DOHH2 (cell line): ENCODE results near the gene ABI2.

Experiments used
- H3F3A ChIP-seq: fragments of 200-600 bp; sonication (generic), shearing (Covaris generic); 2 replicates; pipeline ENCODE4 v1.6.0; 2016; ENCODE audit warnings: antibody characterized with exemption, mild to moderate bottlenecking; ENCODE audit not compliant: control insufficient read depth, insufficient read depth
- H3K27ac ChIP-seq: fragments of 200-600 bp; sonication (generic); 2 replicates; pipeline ENCODE4 v1.5.1; 2014; ENCODE audit warnings: low read depth, mild to moderate bottlenecking, low read length, moderate library complexity
- H3K27me3 ChIP-seq: fragments of 200-600 bp; sonication (generic); 2 replicates; pipeline ENCODE4 v1.6.1; 2014; ENCODE audit warnings: mild to moderate bottlenecking, low read length, mixed read lengths; ENCODE audit not compliant: control insufficient read depth
- H3K36me3 ChIP-seq: fragments of 200-600 bp; sonication (generic); 2 replicates; pipeline ENCODE4 v1.6.1; 2014; ENCODE audit warnings: mild to moderate bottlenecking, low read length, moderate library complexity, mixed read lengths; ENCODE audit not compliant: control insufficient read depth
- H3K4me1 ChIP-seq: fragments of 200-600 bp; sonication (generic); 2 replicates; pipeline ENCODE4 v1.6.1; 2014; ENCODE audit warnings: mild to moderate bottlenecking, low read length, mixed read lengths; ENCODE audit not compliant: control insufficient read depth
- H3K4me2 ChIP-seq: fragments of 200-600 bp; sonication (generic); 2 replicates; pipeline ENCODE4 v1.6.0; 2014; ENCODE audit warnings: mild to moderate bottlenecking, low read length, moderate library complexity
- H3K4me3 ChIP-seq: fragments of 200-600 bp; sonication (generic); 2 replicates; pipeline ENCODE4 v1.5.1; 2014; ENCODE audit warnings: mild to moderate bottlenecking, low read length, mixed read lengths
- H3K79me2 ChIP-seq: fragments of 200-600 bp; sonication (generic); 2 replicates; pipeline ENCODE4 v1.6.1; 2014; ENCODE audit warnings: mild to moderate bottlenecking, low read length, mixed read lengths; ENCODE audit not compliant: control insufficient read depth
- H3K9me2 ChIP-seq: fragments of 200-600 bp; sonication (generic); replicated peaks from 2 replicates; pipeline ENCODE4 v1.6.1; 2014; ENCODE audit warnings: mild to moderate bottlenecking, low read length, mixed read lengths; ENCODE audit not compliant: control insufficient read depth
- H3K9me3 ChIP-seq: fragments of 200-600 bp; sonication (generic); 2 replicates; pipeline ENCODE4 v1.6.1; 2014; ENCODE audit warnings: antibody characterized with exemption, low read length, mixed read lengths; ENCODE audit not compliant: control insufficient read depth, insufficient read depth
- H4K20me1 ChIP-seq: fragments of 200-600 bp; sonication (generic); 2 replicates; pipeline ENCODE4 v1.6.0; 2014; ENCODE audit warnings: low read depth, mild to moderate bottlenecking, antibody characterized with exemption, low read length, moderate library complexity; ENCODE audit not compliant: control insufficient read depth, insufficient read depth
- CTCF ChIP-seq: fragments of 200-600 bp; sonication (generic); IDR thresholded peaks from one replicate; pipeline ENCODE4 v1.5.1; 2014; ENCODE audit warnings: antibody characterized with exemption, mild to moderate bottlenecking, low read depth, low read length; ENCODE audit not compliant: poor library complexity, severe bottlenecking
- EZH2phosphoT487 ChIP-seq: fragments of 200-600 bp; sonication (generic); IDR thresholded peaks from 2 replicates; pipeline ENCODE4 v1.6.1; 2017; ENCODE audit warnings: borderline replicate concordance, mild to moderate bottlenecking, antibody characterized with exemption, low read length, moderate library complexity, mixed read lengths

ABI2 gene

DNA sequence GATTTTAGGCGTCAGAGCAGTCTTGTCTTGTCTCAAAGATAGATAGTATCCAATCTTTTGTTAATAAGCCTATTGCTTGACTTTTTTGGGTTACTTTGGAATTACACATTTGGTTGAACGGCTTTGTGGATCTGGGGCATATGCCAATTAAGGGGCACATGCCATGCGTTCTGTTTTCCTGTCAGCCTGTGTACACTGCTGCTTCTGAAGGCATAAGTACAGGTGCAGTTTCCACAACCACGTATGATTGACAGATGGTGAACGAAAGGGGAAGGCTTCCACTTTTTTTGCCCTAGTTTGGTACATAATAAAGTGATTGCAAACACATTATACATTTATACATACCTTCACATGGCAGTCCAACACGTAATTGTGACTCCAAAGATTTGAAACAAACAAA is 104.6 kb downstream of the ABI2 start:
- Histone ChIP-seq H3K4me1 (no peaks in the 10 kb centered on the region), H3K36me3 (peaks cover 5% of the 10 kb centered on the region), H3K9me2 (no peaks in the 10 kb centered on the region), H3K27ac (no peak overlapping the region), H3K79me2 (no peaks in the 10 kb centered on the region), H3K9me3 (no peaks in the 10 kb centered on the region), H4K20me1 (no peaks in the 10 kb centered on the region), H3K4me2 (no peak overlapping the region), H3K27me3 (no peaks in the 10 kb centered on the region), H3F3A (no peaks in the 10 kb centered on the region), H3K4me3 (no peak overlapping the region)
- no peak for TF ChIP-seq EZH2phosphoT487
- TF ChIP-seq CTCF, result no peak

DNA sequence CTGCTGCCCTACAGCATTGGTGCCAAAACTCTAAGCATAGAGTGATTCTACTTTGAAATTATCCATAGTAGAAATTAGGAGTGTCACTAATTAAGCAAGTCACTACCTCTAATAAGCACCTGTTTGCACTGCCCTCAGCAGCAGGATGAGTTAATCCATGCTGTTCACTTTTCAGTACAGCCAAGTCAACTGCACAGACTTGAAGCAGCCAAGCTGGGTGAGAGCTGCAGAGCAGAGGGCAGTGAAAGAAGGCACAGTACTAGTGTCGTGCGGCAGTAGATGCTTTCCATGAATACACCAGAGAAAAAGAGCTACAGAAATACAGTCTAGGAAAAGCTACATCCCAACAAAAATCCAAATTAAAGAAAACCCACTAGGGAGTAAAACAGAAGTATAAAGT is 108.3 kb downstream of the ABI2 start:
- no peaks in the 10 kb centered on the region for H3K4me1 ChIP-seq
- H3K79me2 ChIP-seq, result no peaks in the 10 kb centered on the region
- no peak overlapping the region for H3K4me2 ChIP-seq
- no peaks in the 10 kb centered on the region for H3K9me3 ChIP-seq
- H3F3A ChIP-seq, result no peaks in the 10 kb centered on the region
- 0 out of 2 replicates have a peak, but pooled peaks cover 5% of the 10 kb centered on the region for H4K20me1 ChIP-seq
- no peaks in the 10 kb centered on the region for H3K27me3 ChIP-seq
- no peak overlapping the region for H3K27ac ChIP-seq
- no peaks in the 10 kb centered on the region for H3K9me2 ChIP-seq
- no peaks in the 10 kb centered on the region for H3K36me3 ChIP-seq
- no peak for TF ChIP-seq EZH2phosphoT487
- TF ChIP-seq CTCF, result no peak
- no peak overlapping the region for H3K4me3 ChIP-seq

- no peak overlapping the region for H3K4me3 ChIP-seq
- 0 out of 2 replicates have a peak, but pooled peaks cover 5% of the 10 kb centered on the region for H4K20me1 ChIP-seq
- no peaks in the 10 kb centered on the region for H3K36me3 ChIP-seq
- H3F3A ChIP-seq, result no peaks in the 10 kb centered on the region
- H3K9me2 ChIP-seq, result no peaks in the 10 kb centered on the region
- no peaks in the 10 kb centered on the region for H3K9me3 ChIP-seq
- H3K27ac ChIP-seq, result no peak overlapping the region
- no peaks in the 10 kb centered on the region for H3K27me3 ChIP-seq
- H3K79me2 ChIP-seq, result no peaks in the 10 kb centered on the region
- no peak overlapping the region for H3K4me2 ChIP-seq
- no peaks in the 10 kb centered on the region for H3K4me1 ChIP-seq
- TF ChIP-seq EZH2phosphoT487 (no peak), CTCF (no peak)
Observed at GRCh38 chr2:203437511-203437910, 109.3 kb downstream of the ABI2 start.
